Measurements from ENCODE around the gene NOB1.
A peak's percentile ranks its signal among the peaks of the same experiment; 100 is the strongest.
"Not testable (repeated sequence)": the region's sequence is repeated elsewhere in the genome, so short reads cannot be mapped to it uniquely, and the experiment has no call there.

The NOB1 gene

DNA sequence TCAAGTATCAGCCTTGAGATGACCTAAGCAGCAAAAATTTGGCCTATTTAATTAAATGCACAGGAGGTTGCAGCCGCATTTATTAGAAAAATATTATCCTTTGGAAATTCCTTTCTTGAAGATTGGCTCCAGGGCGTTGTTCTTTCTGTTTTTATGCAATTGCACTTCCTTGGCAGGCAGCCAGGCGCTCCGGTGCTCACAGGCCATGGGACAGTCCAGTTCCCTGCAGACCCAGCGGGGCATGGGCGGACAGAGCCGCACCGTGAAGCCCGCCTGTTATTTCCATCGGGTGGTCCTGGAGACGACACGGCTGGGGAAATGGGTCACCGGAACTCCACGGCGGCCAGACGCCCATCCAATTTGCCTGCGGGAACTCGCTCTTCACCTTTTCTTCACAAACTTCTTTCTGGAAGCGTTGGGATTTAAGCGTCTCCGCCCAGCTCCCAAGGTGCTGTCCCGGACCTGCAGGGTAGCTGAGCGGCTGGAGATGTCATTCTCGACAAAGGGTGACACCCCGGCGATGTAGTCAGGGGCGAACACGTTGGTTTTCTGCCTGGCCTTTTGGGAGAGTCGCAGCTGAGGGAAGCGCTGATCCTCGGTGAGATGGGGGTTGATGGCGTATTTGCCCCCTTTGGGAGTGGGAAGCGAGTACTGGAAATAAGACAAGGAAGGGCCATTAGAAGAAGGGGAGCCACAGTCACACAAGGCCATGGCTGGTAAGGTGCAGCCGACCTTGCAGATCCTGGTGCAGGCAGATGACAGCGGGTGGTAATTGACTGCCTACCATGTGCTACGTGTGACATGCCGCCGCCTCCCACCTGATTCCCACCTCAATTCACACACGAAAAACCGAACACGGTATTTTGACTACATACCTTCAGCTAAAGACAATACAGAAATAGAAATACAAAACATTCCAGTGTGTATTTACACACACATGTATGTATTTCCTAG is 12.5 kb downstream of the NOB1 start:
- no peak overlapping the region for H3K27ac ChIP-seq
- no peak for TF ChIP-seq ZFX (IDR thresholded peaks at IDR 0.05)
- TF ChIP-seq, protein P1, sequence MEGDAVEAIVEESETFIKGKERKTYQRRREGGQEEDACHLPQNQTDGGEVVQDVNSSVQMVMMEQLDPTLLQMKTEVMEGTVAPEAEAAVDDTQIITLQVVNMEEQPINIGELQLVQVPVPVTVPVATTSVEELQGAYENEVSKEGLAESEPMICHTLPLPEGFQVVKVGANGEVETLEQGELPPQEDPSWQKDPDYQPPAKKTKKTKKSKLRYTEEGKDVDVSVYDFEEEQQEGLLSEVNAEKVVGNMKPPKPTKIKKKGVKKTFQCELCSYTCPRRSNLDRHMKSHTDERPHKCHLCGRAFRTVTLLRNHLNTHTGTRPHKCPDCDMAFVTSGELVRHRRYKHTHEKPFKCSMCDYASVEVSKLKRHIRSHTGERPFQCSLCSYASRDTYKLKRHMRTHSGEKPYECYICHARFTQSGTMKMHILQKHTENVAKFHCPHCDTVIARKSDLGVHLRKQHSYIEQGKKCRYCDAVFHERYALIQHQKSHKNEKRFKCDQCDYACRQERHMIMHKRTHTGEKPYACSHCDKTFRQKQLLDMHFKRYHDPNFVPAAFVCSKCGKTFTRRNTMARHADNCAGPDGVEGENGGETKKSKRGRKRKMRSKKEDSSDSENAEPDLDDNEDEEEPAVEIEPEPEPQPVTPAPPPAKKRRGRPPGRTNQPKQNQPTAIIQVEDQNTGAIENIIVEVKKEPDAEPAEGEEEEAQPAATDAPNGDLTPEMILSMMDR (conservative IDR thresholded peaks at IDR 0.05), result no peak

DNA sequence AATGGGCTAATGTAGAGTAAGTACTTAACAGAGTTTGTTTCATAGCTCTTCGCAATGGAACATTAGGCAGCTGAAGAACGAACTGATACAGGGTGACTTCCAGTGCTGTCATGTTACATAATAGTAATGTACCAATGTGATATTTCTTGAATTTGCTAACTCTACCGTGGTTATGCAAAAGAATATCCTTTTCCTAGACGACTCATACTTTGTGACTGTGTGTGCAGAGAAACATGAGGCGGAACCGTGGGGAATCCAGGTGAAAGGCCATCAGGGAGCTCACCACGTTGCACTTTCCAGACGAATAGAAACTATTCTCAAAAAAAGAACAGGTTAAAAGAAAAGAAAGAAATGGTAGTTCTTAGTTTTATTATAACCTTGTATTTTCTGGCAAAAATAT is 13.2 kb downstream of the NOB1 start:
- H3K27ac ChIP-seq, result no peak overlapping the region

GRCh38 chr16:69732101-69732500 is 22.6 kb downstream of the NOB1 start:
- H3K27ac ChIP-seq, result no peak overlapping the region
- TF ChIP-seq ZFX (IDR thresholded peaks at IDR 0.05), result no peak
- TF ChIP-seq, protein P1 (conservative IDR thresholded peaks at IDR 0.05), result no peak

More for the DNA sequence above, 13.2 kb downstream of the NOB1 start:
- TF ChIP-seq ZFX (IDR thresholded peaks at IDR 0.05), result no peak
- TF ChIP-seq, protein P1 (conservative IDR thresholded peaks at IDR 0.05), result no peak

- not testable (repeated sequence) for H3K27ac ChIP-seq
Measured at GRCh38 chr16:69731280-69731679, 23.4 kb downstream of the NOB1 start.

DNA sequence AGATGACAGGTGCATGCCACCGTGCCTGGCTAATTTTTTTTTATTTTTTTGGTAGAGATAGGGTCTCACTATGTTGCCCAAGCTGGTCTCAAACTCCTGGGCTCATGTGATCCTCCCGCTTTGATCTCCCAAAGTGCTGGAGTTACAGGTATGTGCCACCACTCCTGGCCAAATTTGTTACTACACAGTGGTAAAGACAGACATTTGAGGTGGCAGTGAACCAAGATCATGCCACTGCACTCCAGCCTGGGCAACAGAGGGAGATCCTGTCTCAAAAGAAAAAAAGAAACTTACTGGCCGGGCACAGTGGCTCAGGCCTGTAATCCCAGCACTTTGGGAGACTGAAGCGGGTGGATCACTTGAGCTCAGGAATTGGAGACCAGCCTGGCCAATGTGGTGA is 25.7 kb downstream of the NOB1 start:
- peak overlapping the region; percentile 96; the same call in 1 of the 2 replicates for H3K27ac ChIP-seq

DNA sequence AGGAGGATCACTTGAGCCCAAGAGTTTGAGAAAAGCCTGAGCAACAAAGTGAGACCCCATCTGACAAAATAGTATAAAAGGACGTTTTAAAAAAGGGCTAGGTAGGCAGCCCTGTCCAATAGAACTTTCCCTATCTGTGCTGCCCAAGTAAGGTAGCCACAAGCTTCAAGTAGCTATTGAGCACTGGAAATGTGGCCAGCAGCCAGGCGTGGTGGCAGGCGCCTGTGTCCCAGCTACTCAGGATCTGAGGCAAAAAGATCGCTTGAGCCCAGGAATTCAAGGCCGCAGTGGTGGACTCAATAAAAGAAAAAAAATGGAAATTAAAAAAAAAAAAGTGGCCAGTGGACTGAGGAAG is 26.8 kb downstream of the NOB1 start:
- no peak for TF ChIP-seq ZFX (IDR thresholded peaks at IDR 0.05)
- TF ChIP-seq, protein P1 (conservative IDR thresholded peaks at IDR 0.05), result no peak
- peak overlapping the region; percentile 96 for H3K27ac ChIP-seq

DNA sequence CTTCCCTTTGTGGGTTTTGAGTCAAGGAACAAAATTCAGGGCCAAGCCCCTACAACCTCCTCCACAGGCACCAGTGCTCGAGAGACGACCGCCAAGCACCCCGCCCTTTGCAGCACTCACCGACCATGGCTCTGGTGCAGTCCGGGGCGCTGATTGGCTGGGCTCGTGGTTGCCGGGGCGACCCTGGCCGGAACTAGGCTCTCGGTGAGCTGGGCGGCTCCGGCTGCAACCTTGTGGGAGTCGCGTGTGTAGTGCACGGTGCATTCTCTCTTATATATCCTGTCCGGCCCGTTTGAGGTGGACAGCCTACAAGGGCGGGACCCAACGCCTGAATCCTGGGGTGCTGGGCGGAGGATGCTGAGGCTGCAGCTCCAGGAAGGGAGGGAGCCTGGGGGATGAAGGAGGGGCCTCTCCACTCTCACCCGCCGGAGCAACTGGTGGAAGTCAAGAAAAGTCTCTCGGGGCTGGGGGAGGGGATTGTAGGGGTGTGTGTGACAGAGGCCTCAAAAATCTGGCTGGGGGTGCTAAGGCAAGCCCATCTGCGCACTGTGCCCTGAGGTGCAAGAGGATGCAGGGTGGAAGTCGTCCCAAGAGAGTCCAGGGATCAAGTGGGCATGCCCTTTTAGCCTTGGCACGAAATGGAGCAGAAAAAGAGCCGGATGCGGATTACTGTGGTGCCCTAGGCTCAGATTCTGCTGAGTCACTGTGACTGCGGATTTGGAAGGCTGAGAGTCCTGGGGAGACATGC is 28.2 kb downstream of the NOB1 start, which contains the start of gene NQO1:
NQO1 (minus strand) TSS at position 248 of the 748 bp plus-strand sequence; CDS start at position 127, 121 bp downstream.
- peak within 1 kb of the TSS; percentile 96 for H3K27ac ChIP-seq
- TF ChIP-seq ZFX (IDR thresholded peaks at IDR 0.05), result no peak
- TF ChIP-seq, protein P1 (conservative IDR thresholded peaks at IDR 0.05), result no peak

Data from C4-2B (cell line).